Measurements from ENCODE around the gene CKB.
"Not testable (repeated sequence)": the region's sequence is repeated elsewhere in the genome, so short reads cannot be mapped to it uniquely, and the experiment has no call there.

Gene CKB

DNA sequence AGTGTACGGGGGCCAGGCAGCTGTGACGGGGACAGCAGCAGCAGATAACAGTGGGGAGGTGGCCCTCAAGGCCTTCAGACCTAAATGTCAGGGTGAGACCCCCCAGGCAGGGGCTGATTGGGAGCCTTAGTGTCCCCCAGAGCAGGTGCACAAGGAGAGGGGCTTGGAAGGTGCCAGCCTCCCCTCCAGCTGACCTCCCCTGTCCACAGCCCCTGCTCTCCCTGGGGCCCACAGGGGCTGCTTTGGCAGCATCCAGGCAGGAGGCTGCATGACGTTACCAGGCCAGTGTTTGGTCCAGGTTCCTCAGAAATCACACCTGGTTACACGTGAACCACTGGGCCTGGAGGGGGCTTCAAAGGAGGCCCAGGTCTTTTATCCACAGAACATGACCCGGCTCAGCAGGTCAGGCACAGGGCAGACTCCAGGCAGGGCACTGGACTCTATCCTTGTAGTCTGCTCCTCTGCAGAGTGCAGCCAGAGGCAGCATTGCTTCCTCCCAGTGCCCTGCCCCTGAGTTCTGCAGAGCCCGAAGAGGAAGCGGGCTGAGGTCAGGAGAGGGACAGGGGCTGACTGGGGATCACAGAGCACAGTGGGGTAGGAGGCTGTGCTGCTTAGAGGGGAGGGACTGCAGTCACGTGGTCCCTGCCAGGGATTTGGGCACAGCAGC is 3.8 kb upstream of the CKB start:
- DNase-seq (ENCODE audit: low read depth, low spot score): no peak

DNA sequence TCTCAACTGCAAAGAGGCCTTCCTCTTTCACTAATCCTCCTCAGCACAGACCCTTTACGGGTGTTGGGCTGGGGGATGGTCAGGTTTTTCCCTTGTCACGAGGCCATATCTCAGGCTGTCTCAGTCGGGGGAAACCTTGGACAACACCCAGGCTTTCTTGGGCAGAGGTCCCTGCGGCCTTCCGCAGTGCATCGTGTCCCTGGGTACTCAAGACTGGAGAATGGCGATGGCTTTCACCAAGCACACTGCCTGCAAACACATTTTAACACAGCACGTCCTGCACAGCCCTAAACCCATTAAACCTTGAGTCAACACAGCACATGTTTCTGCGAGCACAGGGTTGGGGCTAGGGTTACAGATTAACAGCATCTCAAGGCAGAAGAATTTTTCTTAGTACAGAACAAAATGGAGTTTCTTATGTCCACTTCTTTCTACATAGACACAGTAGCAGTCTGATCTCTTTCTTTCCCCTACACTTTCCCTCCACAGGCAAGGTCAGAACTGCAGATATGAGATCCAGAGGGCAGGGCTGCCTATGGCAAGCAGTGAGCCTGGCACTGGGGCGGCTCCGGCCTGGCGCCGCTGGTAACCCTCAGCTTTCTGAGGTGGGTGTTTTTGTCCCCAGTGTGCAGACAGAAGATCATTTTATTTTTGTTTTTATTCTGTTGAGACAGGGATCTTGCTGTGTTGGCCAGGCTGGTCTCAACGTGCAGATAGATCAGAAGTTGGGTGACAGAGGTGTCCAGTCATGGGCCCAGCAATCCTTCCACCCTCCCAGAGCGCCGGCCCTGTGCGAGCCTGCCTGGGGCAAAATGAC is 3.0 kb upstream of the CKB start:
- DNase-seq (ENCODE audit: low read depth, low spot score): not testable (repeated sequence)

DNA sequence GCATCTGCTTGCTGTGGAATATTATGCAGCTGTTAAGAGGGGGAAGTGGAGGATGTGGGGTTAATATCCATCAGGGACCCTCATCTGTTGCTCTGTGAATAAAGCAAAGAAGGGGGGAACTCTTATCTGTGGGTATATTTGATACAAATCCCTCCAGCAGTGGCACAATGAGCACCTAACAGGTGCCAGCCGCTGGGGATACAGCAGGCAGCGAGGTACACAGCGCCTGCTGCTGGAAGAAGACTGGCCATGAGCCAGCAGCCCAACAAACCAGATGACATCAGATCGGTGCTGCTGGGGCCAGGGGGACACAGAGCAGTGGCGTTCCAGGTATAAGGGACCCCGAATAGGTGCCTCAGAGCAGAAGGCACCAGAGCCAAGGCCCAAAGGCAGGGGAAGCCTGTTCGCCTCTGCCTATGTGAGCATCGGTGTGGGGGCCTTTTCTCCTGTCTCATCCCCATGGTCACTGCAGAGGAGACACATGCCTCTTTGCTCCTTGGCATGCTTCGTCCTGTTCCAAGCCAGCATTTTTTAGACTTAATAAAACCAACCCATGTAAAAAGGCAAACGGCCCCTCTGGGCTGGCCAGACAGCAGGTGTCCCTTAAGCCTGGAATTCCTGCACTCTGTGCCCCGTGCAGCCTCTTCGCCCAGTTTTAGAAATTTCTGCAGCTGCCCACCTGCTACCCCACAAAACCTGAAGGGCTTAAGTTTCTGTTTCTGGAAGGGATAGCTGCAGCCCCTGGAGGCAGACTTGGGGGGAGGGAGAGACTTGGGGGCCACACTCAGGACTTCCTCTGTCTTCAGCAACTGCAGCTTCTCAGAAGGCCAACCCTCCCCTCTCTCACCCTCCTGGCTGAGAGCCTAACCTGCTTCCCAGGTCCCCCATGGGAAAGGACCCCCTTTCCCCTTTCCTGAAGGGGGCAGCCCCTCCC is 1.6 kb upstream of the CKB start:
- DNase-seq (ENCODE audit: low read depth, low spot score): no peak

DNA sequence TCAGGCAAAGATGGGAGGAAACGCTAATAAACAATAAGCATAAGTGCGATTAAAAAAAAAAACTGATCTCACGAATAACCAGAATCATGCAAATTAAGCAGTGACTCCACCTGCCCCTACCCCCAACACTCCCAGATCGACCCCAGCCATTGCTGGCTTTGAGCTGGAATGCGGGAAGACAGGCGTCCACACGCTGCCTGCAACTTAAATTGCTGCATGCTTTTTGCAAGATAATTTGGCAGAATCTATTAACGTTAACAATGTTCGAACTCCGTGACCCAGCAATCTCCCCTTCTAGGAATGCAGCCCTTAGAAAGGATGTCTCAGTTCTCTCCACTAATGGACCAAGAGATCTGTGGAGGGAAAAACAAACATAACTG is 935 bp upstream of the CKB start:
- DNase-seq (ENCODE audit: low read depth, low spot score): no peak

DNA sequence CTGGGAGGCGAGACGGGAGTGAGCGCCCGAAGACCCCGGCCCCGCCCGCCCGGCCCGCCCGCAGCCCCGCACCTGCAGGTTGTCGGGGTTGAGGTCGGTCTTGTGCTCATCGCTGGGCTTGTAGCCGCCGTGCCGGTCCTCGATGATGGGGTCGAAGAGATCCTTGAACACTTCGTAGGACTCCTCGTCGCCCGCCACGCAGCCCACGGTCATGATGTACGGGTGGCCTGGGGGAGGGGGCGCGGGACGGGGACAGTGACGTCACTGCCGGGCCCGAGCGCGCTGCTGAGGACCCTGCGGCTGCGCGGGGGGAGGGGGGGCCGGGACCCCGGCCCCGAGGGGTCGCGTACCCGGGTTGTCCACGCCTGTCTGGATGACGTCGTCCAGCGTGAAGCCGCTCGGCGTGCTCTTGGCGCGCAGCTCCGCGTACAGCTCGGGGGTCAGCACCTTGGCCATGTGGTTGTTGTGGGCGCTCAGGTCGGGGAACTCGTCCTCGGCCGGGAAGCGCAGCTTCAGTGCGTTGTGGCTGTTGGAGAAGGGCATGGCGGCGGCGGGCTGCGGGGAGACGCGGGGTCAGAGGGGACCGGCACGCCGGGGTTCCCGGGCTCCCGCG is 573 bp downstream of the CKB start:
- no peak for DNase-seq (ENCODE audit: low read depth, low spot score)

DNA sequence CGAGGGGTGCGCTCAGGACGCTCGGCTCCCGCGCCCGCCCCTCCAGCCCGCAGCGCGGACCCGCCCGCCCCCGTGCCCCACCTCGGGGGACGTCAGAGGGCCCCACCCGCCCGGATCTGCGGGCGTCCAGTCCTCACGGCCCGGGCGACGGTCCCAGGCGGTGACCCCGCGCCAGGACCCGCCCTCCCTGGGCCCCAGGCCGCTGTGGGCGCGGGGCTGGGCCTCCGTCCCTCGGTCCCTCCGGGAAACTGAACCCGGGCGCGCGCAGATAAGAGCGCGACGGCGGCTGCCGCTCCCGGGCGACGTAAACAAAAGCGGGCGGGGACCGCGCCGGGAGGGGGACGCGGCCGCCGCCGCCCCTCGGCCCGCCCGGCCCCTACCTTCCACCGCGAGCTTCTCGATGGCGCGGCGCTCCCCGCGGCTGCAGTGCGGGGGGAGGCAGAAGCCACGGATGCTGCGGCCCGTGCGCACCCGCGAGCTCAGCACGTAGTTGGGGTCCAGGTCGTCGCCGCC is 1.1 kb downstream of the CKB start:
- no peak for DNase-seq (ENCODE audit: low read depth, low spot score)

DNA sequence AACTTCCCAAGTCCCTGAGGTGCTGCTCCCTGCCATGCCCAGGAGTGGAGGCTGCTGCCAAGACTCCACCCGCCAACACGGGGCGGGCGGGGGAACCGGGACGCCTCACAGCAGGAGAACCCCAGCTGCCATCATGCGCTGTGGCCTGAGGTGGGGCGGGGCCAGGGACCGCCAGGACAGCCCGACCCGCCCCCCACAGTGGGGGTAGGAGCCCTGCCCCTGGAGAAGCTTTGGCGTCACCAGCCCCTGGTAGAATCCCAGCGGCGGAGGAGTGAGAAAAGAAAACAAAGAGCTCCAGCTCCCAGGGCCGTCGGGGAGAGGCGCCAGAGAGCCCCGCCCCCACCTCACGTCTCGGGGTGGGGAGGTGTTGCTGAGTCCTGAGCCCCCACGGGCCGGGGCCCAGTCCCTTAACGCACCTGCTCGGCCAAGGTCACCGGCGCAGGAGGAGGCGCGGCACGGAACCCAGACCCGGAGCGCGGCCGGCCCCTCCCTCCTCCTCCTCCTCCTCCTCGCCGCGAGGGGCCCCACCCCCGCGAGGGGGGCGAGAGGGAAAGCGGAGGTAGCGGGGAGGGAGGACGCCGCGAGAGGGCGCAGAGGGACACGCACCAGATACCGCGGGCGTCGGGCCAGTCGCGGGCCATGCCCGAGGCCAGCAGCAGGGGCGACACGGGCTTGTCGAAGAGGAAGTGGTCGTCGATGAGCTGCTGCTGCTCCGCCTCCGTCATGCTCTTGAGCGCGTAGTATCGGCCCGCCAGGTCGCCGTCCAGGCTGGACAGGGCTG is 1.8 kb downstream of the CKB start:
- DNase-seq (ENCODE audit: low read depth, low spot score): no peak

DNA sequence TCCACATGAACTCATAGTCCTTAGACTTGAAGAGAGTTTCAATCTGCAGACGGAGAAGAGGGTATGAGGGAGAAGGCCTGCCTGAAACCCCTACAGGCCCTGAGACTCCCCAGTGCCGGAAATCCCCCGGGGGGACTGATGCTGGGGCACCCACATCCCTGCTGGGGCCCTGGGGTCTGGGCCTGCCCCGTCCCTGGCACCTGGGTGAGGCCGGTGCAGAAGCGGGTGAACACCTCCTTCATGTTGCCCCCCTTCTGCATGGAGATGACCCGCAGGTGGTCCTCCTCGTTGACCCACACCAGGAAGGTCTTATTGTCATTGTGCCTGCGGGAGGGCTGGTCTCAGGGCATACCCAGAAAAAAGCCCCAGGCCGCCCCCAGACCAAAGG is 2.4 kb downstream of the CKB start:
- no peak for DNase-seq (ENCODE audit: low read depth, low spot score)

DNA sequence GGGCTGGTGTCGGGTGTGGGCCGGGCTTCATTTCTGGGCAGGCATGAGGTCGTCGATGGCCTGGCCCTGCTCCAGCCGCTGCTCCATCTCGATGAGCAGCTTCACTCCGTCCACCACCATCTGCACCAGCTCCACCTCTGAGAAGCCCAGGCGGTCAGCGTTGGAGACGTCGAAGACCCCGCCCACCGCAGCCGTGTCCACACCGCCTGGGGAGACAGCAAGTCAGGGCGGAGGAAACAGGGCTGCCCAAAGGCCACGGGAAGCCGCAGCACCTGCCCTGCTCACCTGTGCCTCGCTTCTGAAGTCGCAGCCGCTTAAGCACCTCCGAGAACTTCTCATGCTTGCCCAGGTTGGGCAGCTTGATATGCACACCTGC is 2.8 kb downstream of the CKB start:
- no peak for DNase-seq (ENCODE audit: low read depth, low spot score)

DNA sequence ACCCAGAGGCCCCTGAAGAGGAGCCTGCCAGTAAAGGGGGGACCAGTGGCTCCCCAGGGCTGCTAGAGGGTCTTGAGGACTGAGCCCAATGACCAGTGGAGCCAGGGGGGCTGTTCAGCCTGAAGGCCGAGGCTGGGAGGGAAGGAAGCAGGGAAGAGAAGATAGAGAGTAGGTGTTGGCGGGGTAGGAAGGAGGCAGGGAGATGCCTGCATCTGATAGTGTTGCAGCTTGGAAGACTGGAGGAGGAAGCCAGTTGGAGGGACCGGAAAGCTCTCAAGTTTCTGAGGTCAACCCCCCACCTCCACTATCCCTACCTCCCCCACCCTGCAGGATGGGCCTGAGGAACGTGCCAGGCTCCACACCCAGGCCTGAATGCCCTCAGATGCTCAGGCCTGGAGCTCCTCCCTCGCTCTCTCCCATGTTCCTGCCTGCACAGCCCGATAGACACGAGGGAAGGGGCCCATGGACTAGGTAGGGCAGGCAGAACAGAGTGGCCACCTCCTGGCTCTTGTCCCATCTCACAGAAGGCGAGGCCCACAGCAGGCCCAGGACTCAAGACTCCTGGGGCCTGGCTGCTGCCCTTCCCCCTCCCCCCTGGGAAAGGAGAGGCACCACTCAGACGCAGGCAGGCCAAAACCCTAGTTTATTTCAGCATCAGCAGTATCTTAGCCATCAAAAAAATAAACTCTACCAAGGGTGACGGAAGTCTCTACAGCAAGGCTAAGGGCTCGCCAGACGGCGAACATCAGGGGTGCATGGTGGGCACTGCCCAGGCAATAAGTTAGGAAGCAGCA is 3.4 kb downstream of the CKB start:
- no peak for DNase-seq (ENCODE audit: low read depth, low spot score)

DNA sequence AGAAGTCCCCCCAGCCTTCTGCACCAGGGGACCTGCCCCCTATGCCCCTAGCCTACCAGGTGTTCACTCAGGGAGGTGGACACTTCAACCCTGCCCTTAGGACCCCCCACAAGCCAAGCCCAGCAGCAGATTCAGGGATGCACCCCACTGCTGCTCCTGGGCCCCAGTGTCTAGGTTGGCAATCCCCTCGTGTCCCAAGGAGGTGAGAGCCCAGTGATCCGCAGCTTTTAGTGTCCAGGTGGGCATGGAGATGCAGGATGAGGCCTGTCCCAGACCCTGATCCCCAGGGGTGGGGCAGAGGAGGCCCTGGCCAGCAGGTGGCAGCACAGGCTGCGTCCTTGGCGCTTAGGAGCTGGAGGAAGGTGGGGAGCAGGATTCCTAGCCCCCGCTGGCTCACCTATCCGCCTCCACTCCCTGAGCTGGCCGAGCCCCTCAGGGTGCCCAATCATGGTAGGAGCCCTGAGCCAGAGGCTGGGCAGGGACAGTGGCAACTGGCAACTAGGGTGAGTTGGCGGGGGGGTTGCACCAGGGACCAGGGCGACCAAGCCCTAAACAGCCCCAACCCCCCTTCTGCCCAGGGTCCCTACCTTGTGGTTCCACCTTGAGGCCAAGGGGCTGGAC is 4.1 kb downstream of the CKB start:
- no peak for DNase-seq (ENCODE audit: low read depth, low spot score)

DNA sequence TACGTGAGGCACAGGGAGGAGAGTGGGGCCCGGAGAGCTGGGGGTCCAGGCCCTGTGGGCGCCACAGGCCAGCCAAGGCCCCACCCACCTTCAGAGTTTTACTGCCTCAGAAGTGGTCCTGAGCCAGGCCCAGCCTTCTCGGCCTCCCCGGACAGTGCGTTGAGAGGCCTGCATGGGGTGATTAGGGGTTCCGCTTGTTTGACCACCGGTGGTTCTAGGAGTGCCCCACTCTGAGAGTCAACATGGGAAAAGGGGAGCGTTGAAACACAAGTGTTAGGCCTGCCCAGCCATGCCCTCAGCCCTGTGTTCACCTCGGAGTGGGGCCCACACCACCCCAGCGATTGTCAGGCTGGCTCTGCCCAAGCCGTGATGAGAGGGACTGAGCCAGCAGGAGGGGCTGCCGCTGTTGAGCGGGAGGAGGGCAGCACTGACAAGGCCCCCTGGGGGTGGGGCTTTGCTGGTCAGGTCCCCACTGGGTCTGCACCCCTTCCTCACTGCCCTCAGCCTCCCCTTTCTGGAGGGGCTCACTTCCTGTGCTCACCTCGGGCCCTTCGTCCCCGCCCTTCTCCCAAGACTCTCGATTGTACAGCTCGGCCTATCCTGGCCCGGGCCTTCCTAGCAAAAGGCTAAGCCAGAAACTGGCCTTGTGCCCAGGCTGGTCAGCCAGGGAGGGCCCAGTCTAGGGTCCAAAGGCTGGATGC is 4.8 kb downstream of the CKB start:
- no peak for DNase-seq (ENCODE audit: low read depth, low spot score)

DNA sequence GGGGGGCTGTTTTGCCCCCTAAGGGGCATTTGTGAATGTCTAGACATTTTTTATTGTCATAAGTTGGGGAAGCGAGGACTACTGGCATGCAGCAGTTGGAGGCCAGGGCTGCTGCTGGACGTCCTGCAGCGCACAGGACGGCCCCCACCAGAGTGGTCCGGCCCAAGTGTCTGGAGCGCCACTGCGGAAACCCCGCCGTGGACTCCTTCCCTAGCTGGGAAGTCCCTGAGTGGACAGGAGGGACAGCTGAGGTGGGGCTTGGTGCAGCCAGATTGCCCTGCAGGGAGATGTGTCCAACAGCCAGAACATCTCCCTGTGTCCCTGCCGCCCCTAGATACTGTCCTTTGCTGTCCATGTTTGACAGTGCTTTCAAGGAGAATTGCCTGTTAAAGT is 5.5 kb downstream of the CKB start:
- DNase-seq (ENCODE audit: low read depth, low spot score): no peak

DNA sequence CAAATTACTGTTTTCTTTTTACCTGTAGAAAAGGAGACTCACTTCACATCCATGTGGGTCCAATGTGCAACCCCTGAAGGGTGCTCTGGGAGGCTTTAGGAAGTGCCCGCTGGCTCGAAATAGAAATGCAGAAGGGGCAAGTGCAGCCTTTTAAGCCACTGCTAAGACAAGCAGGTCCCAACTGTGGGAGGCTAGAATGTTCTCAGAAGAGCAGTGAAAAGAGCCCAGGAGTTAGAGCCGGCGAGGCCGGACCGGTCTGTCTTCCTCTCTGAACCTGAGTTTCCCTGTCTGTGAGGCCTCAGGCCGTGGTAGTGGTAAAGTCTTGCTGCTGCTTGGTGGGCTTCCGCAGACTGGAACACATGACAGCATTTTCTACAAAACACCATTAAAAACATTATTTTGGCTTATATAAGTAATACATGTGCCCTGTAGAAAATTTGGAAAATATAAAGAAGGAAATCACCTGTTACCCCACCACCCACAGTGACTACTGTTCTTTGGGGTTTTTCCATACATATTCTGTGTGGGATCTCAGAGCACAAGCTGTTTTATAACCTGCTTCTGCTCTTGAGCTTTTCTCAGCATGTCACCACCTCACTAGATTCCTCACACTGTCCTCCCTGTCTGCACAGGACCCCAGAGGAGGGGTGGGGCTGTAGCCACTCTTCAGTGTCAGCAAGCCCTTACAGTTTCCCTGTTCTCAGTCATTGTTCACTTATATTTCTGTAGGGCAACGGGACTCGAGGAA is 6.0 kb downstream of the CKB start:
- DNase-seq (ENCODE audit: low read depth, low spot score): no peak

DNA sequence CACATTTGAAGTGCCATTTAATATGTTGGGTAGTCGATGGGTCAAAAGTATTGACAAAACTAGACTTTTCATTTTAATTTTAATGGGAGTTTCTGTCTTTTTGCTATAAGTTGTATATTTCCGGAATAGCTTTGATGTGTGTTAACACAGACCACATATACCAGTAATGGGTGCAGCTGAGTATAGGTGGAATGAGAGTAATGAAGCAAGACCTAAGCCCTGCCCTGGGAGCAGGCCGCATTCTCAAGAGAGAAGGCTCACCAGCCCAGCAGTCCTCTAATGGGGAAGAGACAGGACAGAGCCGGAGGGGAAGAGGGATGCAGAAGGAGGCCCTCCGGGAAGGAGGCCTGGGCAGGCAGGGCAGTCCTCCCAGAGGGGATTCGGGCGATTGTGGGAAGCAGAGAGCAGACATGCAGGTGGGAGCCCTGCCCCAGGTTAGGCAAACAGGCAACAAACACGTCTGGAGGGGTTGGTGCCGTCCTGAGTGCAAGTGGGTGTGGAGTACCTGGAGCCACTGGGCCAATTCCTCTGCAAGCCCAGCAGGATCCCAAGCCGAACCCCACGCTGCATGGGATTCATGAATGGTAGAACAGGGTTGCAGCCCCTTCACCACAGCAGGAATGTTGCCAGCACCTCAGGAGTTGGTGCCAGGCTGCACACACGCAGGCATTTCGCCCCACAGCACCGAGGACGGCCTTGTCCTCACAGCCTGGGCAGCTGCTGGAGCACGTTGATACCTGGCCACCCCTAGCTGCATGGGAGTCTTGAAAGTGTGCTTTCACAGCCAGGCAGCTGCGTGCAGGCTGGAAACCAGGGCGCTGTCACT is 7.8 kb downstream of the CKB start:
- no peak for DNase-seq (ENCODE audit: low read depth, low spot score)

DNA sequence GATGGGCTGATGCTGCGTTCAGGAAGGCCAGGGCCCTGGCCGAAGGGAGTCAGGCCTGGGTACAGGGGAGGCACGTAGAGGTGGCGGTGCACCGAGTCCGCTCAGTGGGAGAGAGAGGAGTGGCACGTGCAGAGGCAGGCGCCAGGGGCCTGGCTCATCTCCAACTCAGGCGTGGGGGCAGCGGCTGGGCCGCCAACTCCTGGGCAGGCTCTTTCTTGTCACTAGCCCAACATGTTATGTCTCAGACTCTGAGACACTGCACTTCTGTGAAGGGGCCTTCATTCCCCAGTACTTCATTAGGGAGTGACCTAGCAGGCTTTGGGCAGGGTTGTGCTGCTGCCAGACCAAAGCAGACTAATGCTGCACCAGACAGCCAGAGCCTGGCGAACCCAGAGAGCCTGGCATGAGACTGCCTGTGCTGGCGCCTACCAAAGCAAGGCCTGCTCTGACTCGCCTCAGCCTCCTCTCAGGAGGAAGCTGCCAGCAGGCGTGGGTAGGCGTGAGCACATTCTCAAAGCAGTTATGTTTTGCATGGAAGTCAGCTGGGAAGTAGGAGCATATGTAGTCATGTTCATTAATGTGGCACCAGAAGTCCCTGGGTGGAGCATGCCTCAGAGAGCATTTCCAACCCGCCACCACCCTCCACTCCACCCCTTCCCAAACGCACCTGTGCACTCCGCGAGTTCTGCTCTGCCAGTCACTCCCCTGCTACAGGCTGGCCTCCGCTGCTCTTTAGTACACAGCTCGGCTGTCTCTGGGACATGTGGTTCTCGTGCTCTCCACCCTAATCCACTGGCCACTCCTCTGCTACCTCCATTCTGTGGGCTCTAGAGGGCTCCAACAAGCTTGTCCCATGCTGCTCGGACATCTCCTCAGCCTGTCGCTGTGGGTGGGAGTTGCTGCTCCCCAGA is 9.7 kb downstream of the CKB start:
- no peak for DNase-seq (ENCODE audit: low read depth, low spot score)
